Activated naive CD8-positive, alpha-beta T cell (primary cell): Measurements from ENCODE around the gene USP2.
"Not testable (repeated sequence)": the region's sequence is repeated elsewhere in the genome, so short reads cannot be mapped to it uniquely, and the experiment has no call there.

Experiments used
- H3K27ac Mint-ChIP-seq: one replicate; pipeline ENCODE4 v1.8.0; 2021; ENCODE audit warnings: mixed read lengths
- H3K27me3 Mint-ChIP-seq: one replicate; pipeline ENCODE4 v1.8.0; 2021; ENCODE audit warnings: mixed read lengths
- H3K36me3 Mint-ChIP-seq: one replicate; pipeline ENCODE4 v1.8.0; 2021; ENCODE audit warnings: mixed read lengths
- H3K4me1 Mint-ChIP-seq: one replicate; pipeline ENCODE4 v1.8.0; 2021; ENCODE audit warnings: low read depth, mixed read lengths
- H3K4me3 Mint-ChIP-seq: one replicate; pipeline ENCODE4 v1.8.0; 2021; ENCODE audit warnings: mild to moderate bottlenecking, mixed read lengths
- H3K9me3 Mint-ChIP-seq: one replicate; pipeline ENCODE4 v1.8.0; 2021; ENCODE audit warnings: low read depth, mixed read lengths

Gene USP2

GRCh38 chr11:119417726-119418540, 36.4 kb upstream of the USP2 start:
- Mint-ChIP-seq H3K9me3 (peaks cover 5% of the 10 kb centered on the region), H3K4me1 (peaks cover 15% of the 10 kb centered on the region), H3K36me3 (peaks cover 4% of the 10 kb centered on the region), H3K4me3 (no peak overlapping the region), H3K27ac (no peak overlapping the region), H3K27me3 (peaks cover 27% of the 10 kb centered on the region)

GRCh38 chr11:119416606-119417580, 35.4 kb upstream of the USP2 start:
- Mint-ChIP-seq H3K9me3 (peaks cover 10% of the 10 kb centered on the region), H3K4me1 (peaks cover 6% of the 10 kb centered on the region), H3K36me3 (peaks cover 7% of the 10 kb centered on the region), H3K4me3 (no peak overlapping the region), H3K27me3 (peaks cover 24% of the 10 kb centered on the region), H3K27ac (no peak overlapping the region)

- Mint-ChIP-seq H3K27me3 (peaks cover 17% of the 10 kb centered on the region), H3K4me3 (no peak overlapping the region), H3K4me1 (no peaks in the 10 kb centered on the region), H3K9me3 (peaks cover 10% of the 10 kb centered on the region), H3K36me3 (peaks cover 9% of the 10 kb centered on the region), H3K27ac (no peak overlapping the region)
These were observed 34.5 kb upstream of the USP2 start for GRCh38 chr11:119415966-119416365.

GRCh38 chr11:119415517-119415916, 34.0 kb upstream of the USP2 start:
- Mint-ChIP-seq H3K9me3 (peaks cover 10% of the 10 kb centered on the region), H3K4me3 (no peak overlapping the region), H3K36me3 (peaks cover 9% of the 10 kb centered on the region), H3K4me1 (no peaks in the 10 kb centered on the region), H3K27me3 (peaks cover 16% of the 10 kb centered on the region), H3K27ac (no peak overlapping the region)

- Mint-ChIP-seq H3K27ac (no peak overlapping the region), H3K27me3 (peaks cover 9% of the 10 kb centered on the region), H3K4me1 (no peaks in the 10 kb centered on the region), H3K36me3 (peaks cover 9% of the 10 kb centered on the region), H3K4me3 (no peak overlapping the region), H3K9me3 (peaks cover 10% of the 10 kb centered on the region)
These were observed 33.2 kb upstream of the USP2 start for GRCh38 chr11:119414734-119415133.

- Mint-ChIP-seq H3K27me3 (peaks cover 7% of the 10 kb centered on the region), H3K36me3 (peaks cover 9% of the 10 kb centered on the region), H3K9me3 (peaks cover 10% of the 10 kb centered on the region), H3K4me1 (no peaks in the 10 kb centered on the region), H3K4me3 (no peak overlapping the region), H3K27ac (no peak overlapping the region)
These were observed 32.8 kb upstream of the USP2 start for GRCh38 chr11:119414321-119414720.

GRCh38 chr11:119412072-119412471, 30.6 kb upstream of the USP2 start:
- H3K27ac Mint-ChIP-seq = no peak overlapping the region
- H3K4me1 Mint-ChIP-seq = no peaks in the 10 kb centered on the region
- H3K9me3 Mint-ChIP-seq = peaks cover 10% of the 10 kb centered on the region
- H3K27me3 Mint-ChIP-seq = peaks cover 5% of the 10 kb centered on the region
- peaks cover 9% of the 10 kb centered on the region for H3K36me3 Mint-ChIP-seq
- no peak overlapping the region for H3K4me3 Mint-ChIP-seq

- no peak overlapping the region for H3K27ac Mint-ChIP-seq
- H3K36me3 Mint-ChIP-seq = peaks cover 8% of the 10 kb centered on the region
- no peaks in the 10 kb centered on the region for H3K4me1 Mint-ChIP-seq
- H3K27me3 Mint-ChIP-seq = peaks cover 3% of the 10 kb centered on the region
- no peak overlapping the region for H3K4me3 Mint-ChIP-seq
- peaks cover 10% of the 10 kb centered on the region for H3K9me3 Mint-ChIP-seq
These were observed 29.0 kb upstream of the USP2 start for GRCh38 chr11:119410501-119410900.

- no peaks in the 10 kb centered on the region for H3K4me1 Mint-ChIP-seq
- H3K27ac Mint-ChIP-seq = no peak overlapping the region
- H3K36me3 Mint-ChIP-seq = peaks cover 8% of the 10 kb centered on the region
- H3K9me3 Mint-ChIP-seq = peaks cover 10% of the 10 kb centered on the region
- H3K27me3 Mint-ChIP-seq = peaks cover 3% of the 10 kb centered on the region
- no peak overlapping the region for H3K4me3 Mint-ChIP-seq
These were observed 28.2 kb upstream of the USP2 start for GRCh38 chr11:119409731-119410130.

GRCh38 chr11:119406005-119406404, 24.5 kb upstream of the USP2 start:
- H3K27ac Mint-ChIP-seq = no peak overlapping the region
- peaks cover 4% of the 10 kb centered on the region for H3K9me3 Mint-ChIP-seq
- H3K4me1 Mint-ChIP-seq = no peaks in the 10 kb centered on the region
- H3K36me3 Mint-ChIP-seq = peaks cover 3% of the 10 kb centered on the region
- H3K4me3 Mint-ChIP-seq = no peak overlapping the region
- no peaks in the 10 kb centered on the region for H3K27me3 Mint-ChIP-seq

- not testable (repeated sequence) for H3K27me3 Mint-ChIP-seq, H3K36me3 Mint-ChIP-seq, H3K4me3 Mint-ChIP-seq, H3K9me3 Mint-ChIP-seq, H3K4me1 Mint-ChIP-seq, H3K27ac Mint-ChIP-seq
These were observed 24.0 kb upstream of the USP2 start for GRCh38 chr11:119405448-119405847.

- Mint-ChIP-seq H3K27me3 (no peaks in the 10 kb centered on the region), H3K4me1 (no peaks in the 10 kb centered on the region), H3K36me3 (peaks cover 10% of the 10 kb centered on the region), H3K4me3 (no peak overlapping the region), H3K27ac (no peak overlapping the region), H3K9me3 (peaks cover 12% of the 10 kb centered on the region)
These were observed 23.4 kb upstream of the USP2 start for GRCh38 chr11:119404872-119405271.

- no peak overlapping the region for H3K4me3 Mint-ChIP-seq
- peaks cover 17% of the 10 kb centered on the region for H3K36me3 Mint-ChIP-seq
- H3K27me3 Mint-ChIP-seq = peaks cover 6% of the 10 kb centered on the region
- H3K27ac Mint-ChIP-seq = no peak overlapping the region
- H3K4me1 Mint-ChIP-seq = no peaks in the 10 kb centered on the region
- peaks cover 18% of the 10 kb centered on the region for H3K9me3 Mint-ChIP-seq
These were observed 21.5 kb upstream of the USP2 start for GRCh38 chr11:119403021-119403420.

- no peak overlapping the region for H3K4me3 Mint-ChIP-seq
- peaks cover 23% of the 10 kb centered on the region for H3K9me3 Mint-ChIP-seq
- no peaks in the 10 kb centered on the region for H3K4me1 Mint-ChIP-seq
- H3K27ac Mint-ChIP-seq = no peak overlapping the region
- peaks cover 21% of the 10 kb centered on the region for H3K36me3 Mint-ChIP-seq
- peaks cover 6% of the 10 kb centered on the region for H3K27me3 Mint-ChIP-seq
These were observed 21.0 kb upstream of the USP2 start for GRCh38 chr11:119402470-119402869.

GRCh38 chr11:119400860-119401259, 19.4 kb upstream of the USP2 start:
- peaks cover 23% of the 10 kb centered on the region for H3K9me3 Mint-ChIP-seq
- no peak overlapping the region for H3K27ac Mint-ChIP-seq
- no peak overlapping the region for H3K4me3 Mint-ChIP-seq
- peaks cover 24% of the 10 kb centered on the region for H3K36me3 Mint-ChIP-seq
- peaks cover 9% of the 10 kb centered on the region for H3K27me3 Mint-ChIP-seq
- no peaks in the 10 kb centered on the region for H3K4me1 Mint-ChIP-seq
